HCT116 (cell line): ENCODE data around the gene DMKN. TPM values are rescaled to one million over a fixed set of nuclear protein-coding genes. Genes with fewer than 3 reads are reported as not detected.

Experiments used
- total RNA-seq: library from RNA; stranded (reverse); gene quantifications from one replicate; pipeline ENCODE4 v1.2.1, GENCODE V29; 2021; ENCODE audit not compliant: unreplicated experiment

The DMKN gene
- total RNA-seq, 1 experiment from 2014 or later = 246 TPM

Other genes with a start within 250 kb of the DMKN start
- 98.4 TPM for gene USF2, start 244.7 kb downstream of the DMKN start, total RNA-seq
- not detected for gene HAMP, start 231.1 kb downstream of the DMKN start, total RNA-seq
- 0.17 TPM for gene MAG, start 221.5 kb downstream of the DMKN start, total RNA-seq
- 7.0 TPM for gene CD22, start 184.5 kb downstream of the DMKN start, total RNA-seq
- gene FFAR1, start 165.7 kb downstream of the DMKN start, total RNA-seq = not detected
- gene FFAR3, start 155.2 kb downstream of the DMKN start, total RNA-seq = not detected
- not detected for gene GPR42, start 142.6 kb downstream of the DMKN start, total RNA-seq
- not detected for gene FFAR2, start 65.4 kb downstream of the DMKN start, total RNA-seq
- 0.74 TPM for gene KRTDAP, start 23.2 kb downstream of the DMKN start, total RNA-seq
- gene SBSN, start 14.7 kb upstream of the DMKN start, total RNA-seq = 0.66 TPM
- not detected for gene GAPDHS, start 19.8 kb upstream of the DMKN start, total RNA-seq
- 128 TPM for gene TMEM147, start 32.0 kb upstream of the DMKN start, total RNA-seq
- 0.27 TPM for gene ATP4A, start 50.0 kb upstream of the DMKN start, total RNA-seq
- gene PMIS2, start 72.5 kb upstream of the DMKN start, total RNA-seq = not detected
- 31.7 TPM for gene HAUS5, start 99.1 kb upstream of the DMKN start, total RNA-seq
- 87.2 TPM for gene RBM42, start 115.4 kb upstream of the DMKN start, total RNA-seq
- 1.5 TPM for gene ETV2, start 128.1 kb upstream of the DMKN start, total RNA-seq
- gene COX6B1, start 134.7 kb upstream of the DMKN start, total RNA-seq = 496 TPM
- gene UPK1A, start 152.9 kb upstream of the DMKN start, total RNA-seq = 0.69 TPM
- gene ZBTB32, start 190.9 kb upstream of the DMKN start, total RNA-seq = not detected
- 29.9 TPM for gene KMT2B, start 204.4 kb upstream of the DMKN start, total RNA-seq
- gene IGFLR1, start 228.8 kb upstream of the DMKN start, total RNA-seq = 8.3 TPM
- 15.6 TPM for gene U2AF1L4, start 231.8 kb upstream of the DMKN start, total RNA-seq
- 55.3 TPM for gene PSENEN, start 232.0 kb upstream of the DMKN start, total RNA-seq
- gene LIN37, start 234.9 kb upstream of the DMKN start, total RNA-seq = 10.1 TPM
- 0.93 TPM for gene HSPB6, start 243.4 kb upstream of the DMKN start, total RNA-seq
- 42.5 TPM for gene PROSER3, start 244.5 kb upstream of the DMKN start, total RNA-seq